A673 (cell line): ENCODE data around the gene CLCF1. TPM values are rescaled to one million over a fixed set of nuclear protein-coding genes. Genes with fewer than 3 reads are reported as not detected.

Experiments used
- BruUV-seq: library from RNA; stranded (reverse); fragments of 400-500 nt; replicated peaks from 2 replicates; lab custom pipeline; 2021; lab: Mats Ljungman, UMichigan
- CTCF ChIA-PET: fragments of 300-600 bp; sonication (Branson Sonifier 250); formaldehyde crosslinking; loops from one replicate; lab custom pipeline; 2022; ENCODE audit warnings: antibody characterized with exemption; lab: Charles Lee
- POLR2A ChIA-PET: fragments of 300-600 bp; sonication (Branson Sonifier 250); formaldehyde crosslinking; loops from one replicate; lab custom pipeline; 2022; ENCODE audit warnings: antibody characterized with exemption; ENCODE audit not compliant: low non-redundant PET; lab: Charles Lee
- DNase-seq: peaks from one replicate; pipeline ENCODE4 v3.0.0-alpha.2; 2015; ENCODE audit warnings: low spot score
- H3K27ac ChIP-seq: fragments of 200-600 bp; sonication (generic); 2 replicates; pipeline ENCODE4 v1.5.1; 2016; ENCODE audit warnings: mixed run types, low read depth, mild to moderate bottlenecking, mixed read lengths, antibody characterized with exemption, low read length; ENCODE audit not compliant: poor library complexity, severe bottlenecking
- H3K27me3 ChIP-seq: fragments of 200-600 bp; sonication (generic); replicated peaks from 2 replicates; pipeline ENCODE4 v1.6.1; 2017; ENCODE audit warnings: mixed run types, low read depth, mild to moderate bottlenecking, mixed read lengths, antibody characterized with exemption, low read length; ENCODE audit not compliant: insufficient read depth, poor library complexity
- H3K36me3 ChIP-seq: fragments of 200-600 bp; sonication (generic); 2 replicates; pipeline ENCODE4 v1.6.1; 2016; ENCODE audit warnings: mixed run types, mild to moderate bottlenecking, mixed read lengths, antibody characterized with exemption, low read length; ENCODE audit not compliant: insufficient read depth, poor library complexity, severe bottlenecking
- H3K4me1 ChIP-seq: fragments of 200-600 bp; sonication (generic); 2 replicates; pipeline ENCODE4 v1.6.1; 2017; ENCODE audit warnings: mixed run types, mild to moderate bottlenecking, mixed read lengths, antibody characterized with exemption, low read length; ENCODE audit not compliant: insufficient read depth, poor library complexity, severe bottlenecking
- H3K4me3 ChIP-seq: fragments of 200-600 bp; sonication (generic); 2 replicates; pipeline ENCODE4 v1.5.1; 2016; ENCODE audit warnings: low read depth, mixed run types, mild to moderate bottlenecking, mixed read lengths, low read length; ENCODE audit not compliant: poor library complexity, severe bottlenecking
- H3K9me3 ChIP-seq: fragments of 200-600 bp; sonication (generic); 2 replicates; pipeline ENCODE4 v1.6.1; 2016; ENCODE audit warnings: mixed run types, low read depth, mild to moderate bottlenecking, mixed read lengths, antibody characterized with exemption, low read length; ENCODE audit not compliant: poor library complexity, severe bottlenecking
- CTCF ChIP-seq: fragments of 300-800, 200-600 bp; sonication (generic); conservative IDR thresholded peaks from 2 replicates; pipeline ENCODE4 v1.5.1; 2017; ENCODE audit warnings: low read depth, mild to moderate bottlenecking, antibody characterized with exemption, low read length, moderate library complexity, mixed read lengths
- EZH2 ChIP-seq: fragments of 200-600 bp; sonication (generic); IDR thresholded peaks from 2 replicates; pipeline ENCODE4 v1.6.1; 2017; ENCODE audit warnings: borderline replicate concordance, low read depth, mild to moderate bottlenecking, mixed read lengths, antibody characterized with exemption, low read length; ENCODE audit not compliant: poor library complexity, severe bottlenecking
- intact Hi-C: fragments of 100-400 bp; cut with micrococcal nuclease; formaldehyde crosslinking; loops from one replicate; pipeline ENCODE4 v1.10.0; 2022; ENCODE audit not compliant: unreplicated experiment
- total RNA-seq: library from RNA; stranded (reverse); gene quantifications from 2 replicates; pipeline ENCODE4 v1.2.3, GENCODE V29; 2021

The CLCF1 gene
- total RNA-seq, 1 experiment from 2014 or later = 0.69 TPM

- Histone ChIP-seq H3K9me3 (no peaks in the 10 kb centered on the region), H3K36me3 (peaks cover 23% of the 10 kb centered on the region), H3K4me1 (peaks cover 9% of the 10 kb centered on the region), H3K4me3 (peak within 1 kb of the TSS; percentile 77), H3K27ac (peak within 1 kb of the TSS; percentile 89), H3K27me3 (no peaks in the 10 kb centered on the region)
- peak; percentile 99 for DNase-seq
- CTCF ChIA-PET = interaction anchor here (0.8 to 2.7 kb wide), 4 partner anchors 9 to 42 kb away, joined by 4 to 10 read pairs (median 6); partner anchors contain the start of gene PPP1CA
- TSS peak; percentile 84 for BruUV-seq
- POLR2A ChIA-PET = interaction anchor here (1.2 kb wide), 1 partner anchor 10 kb away, joined by 3 read pairs; the partner anchor contains the start of gene PPP1CA
- TF ChIP-seq EZH2 (no peak), CTCF (no peak)
- intact Hi-C loops = loop anchor here (5.0 kb wide), 1 partner anchor 116 kb away; the partner anchor contains the start of genes CDK2AP2 and PITPNM1
Measured at GRCh38 chr11:67391304-67392182, 18.1 kb upstream of the CLCF1 start, which contains the start of gene RAD9A. TSS of gene RAD9A (plus strand) at chr11:67391986. CDS start at chr11:67392045, 59 bp downstream.

GRCh38 chr11:67390947-67391303, 17.5 kb upstream of the CLCF1 start:
- no peak for DNase-seq
- no peak for TF ChIP-seq CTCF
- TF ChIP-seq EZH2 = no peak
- intact Hi-C loops = loop anchor here (5.0 kb wide), 1 partner anchor 116 kb away; the partner anchor contains the start of genes CDK2AP2 and PITPNM1
- Histone ChIP-seq H3K27me3 (no peaks in the 10 kb centered on the region), H3K9me3 (no peaks in the 10 kb centered on the region), H3K4me3 (peak overlapping the region; percentile 77), H3K27ac (peak overlapping the region; percentile 89), H3K36me3 (peaks cover 17% of the 10 kb centered on the region), H3K4me1 (peaks cover 9% of the 10 kb centered on the region)
- no TSS peak for BruUV-seq
- POLR2A ChIA-PET = no interaction called here
- CTCF ChIA-PET = interaction anchor here (2.7 kb wide), 1 partner anchor 9 kb away, joined by 10 read pairs; no protein-coding TSS in a partner anchor

- Histone ChIP-seq H3K36me3 (peaks cover 8% of the 10 kb centered on the region), H3K4me3 (no peak overlapping the region), H3K9me3 (no peaks in the 10 kb centered on the region), H3K27me3 (no peaks in the 10 kb centered on the region), H3K4me1 (peaks cover 18% of the 10 kb centered on the region), H3K27ac (no peak overlapping the region)
- no peak for DNase-seq
- BruUV-seq = no TSS peak
- ChIA-PET CTCF (interaction anchor here (0.6 to 0.9 kb wide), 2 partner anchors 12 to 360 kb away, joined by 4 to 6 read pairs; partner anchors contain the start of gene PPP1CA), POLR2A (no interaction called here)
- TF ChIP-seq EZH2 (no peak), CTCF (peak; percentile 71)
- intact Hi-C loops = loop anchor here (10.0 kb wide), 2 partner anchors 305 to 335 kb away; partner anchors contain the start of gene RHOD
Measured at GRCh38 chr11:67389477-67389876, 16.1 kb upstream of the CLCF1 start.
